SKM-1 (cell line): ENCODE results near the gene FEZF2.

Experiments
- DNase-seq: peaks from one replicate; lab custom pipeline; 2025; ENCODE audit not compliant: unreplicated experiment; lab: John Stamatoyannopoulos, UW

The FEZF2 gene

DNA sequence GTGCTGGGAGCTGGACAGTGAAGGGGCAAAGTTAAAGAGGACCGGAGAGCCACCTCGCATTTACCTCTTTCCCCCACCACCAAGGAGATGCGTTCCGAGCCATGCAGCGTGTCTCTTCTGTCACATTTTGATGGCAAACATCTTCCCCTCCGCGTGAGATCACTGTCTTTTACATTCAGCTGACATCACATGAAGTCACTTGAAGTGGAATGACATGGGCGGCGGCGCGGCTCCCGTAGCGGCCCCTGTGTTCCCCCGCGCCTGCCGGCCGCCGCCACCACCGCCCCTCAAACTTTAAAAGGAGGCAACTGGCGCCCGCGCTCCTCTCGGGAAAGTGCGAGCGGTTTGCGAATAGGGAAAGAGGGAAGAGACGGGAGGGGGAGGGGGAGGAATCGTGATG is at the start of gene FEZF2:
TSS of gene FEZF2 (minus strand) at position 336 of the 400 bp plus-strand sequence. CDS start 682 bp downstream, outside the sequence.
- no peak for DNase-seq

DNA sequence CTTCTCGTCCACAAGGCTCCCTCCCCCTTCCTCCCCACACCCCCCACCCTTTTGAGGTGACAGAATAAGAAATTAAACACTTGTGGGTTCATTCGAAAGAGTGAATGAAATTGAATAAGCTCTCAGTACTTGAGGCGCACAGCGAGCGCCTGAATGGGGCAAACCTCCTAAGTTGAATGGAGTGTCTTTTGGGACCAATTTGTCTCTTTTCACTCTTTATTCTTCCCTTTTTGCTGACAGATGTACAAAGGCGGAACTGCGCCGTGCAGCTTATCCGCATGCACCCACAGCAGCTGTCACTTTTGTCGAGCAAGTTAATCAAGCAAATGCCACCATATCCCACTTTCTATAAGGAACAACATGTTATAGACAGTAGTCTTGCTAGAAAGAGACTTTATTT is 47.9 kb upstream of the FEZF2 start:
- no peak for DNase-seq

DNA sequence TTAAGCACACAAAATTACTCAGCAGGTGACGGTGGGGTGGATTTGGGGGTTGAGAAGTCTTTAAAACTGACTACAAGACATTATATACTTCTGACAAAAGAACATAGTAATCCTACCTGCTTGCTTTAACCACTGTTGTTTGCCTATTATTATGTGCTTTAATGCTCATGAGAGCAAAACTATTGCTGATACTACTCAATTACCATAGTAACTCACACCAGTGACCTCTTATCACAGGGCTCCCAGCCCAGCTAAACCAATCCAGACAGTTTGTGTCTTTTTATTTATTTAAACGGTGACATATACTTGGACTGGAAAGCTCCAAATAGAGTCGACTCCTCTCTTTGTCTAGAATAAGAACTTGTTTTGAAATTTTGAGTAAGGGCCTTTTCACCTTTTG is 42.8 kb upstream of the FEZF2 start:
- DNase-seq, result no peak

GRCh38 chr3:62415312-62415801 is 42.0 kb upstream of the FEZF2 start:
- no peak for DNase-seq

DNA sequence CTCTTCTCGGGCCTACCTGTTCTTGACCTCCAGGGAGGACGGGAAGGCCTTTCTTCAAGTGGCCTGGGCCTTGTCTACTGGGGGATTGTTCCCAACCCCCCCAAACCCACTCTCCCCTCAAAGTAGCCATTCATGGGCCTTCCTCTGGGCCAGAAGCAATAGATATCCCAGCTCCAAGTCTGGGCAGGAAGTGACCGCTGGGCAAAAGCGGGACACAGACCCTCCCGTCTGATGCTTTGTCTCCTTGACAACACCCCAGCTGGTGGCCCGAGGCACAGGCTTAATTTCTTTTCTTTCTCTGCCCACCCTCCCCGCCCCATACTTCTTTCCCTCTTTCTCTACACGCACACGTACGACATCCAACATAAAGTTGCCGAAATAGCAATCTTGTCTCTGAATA is 41.4 kb upstream of the FEZF2 start:
- DNase-seq, result no peak

GRCh38 chr3:62413687-62414086 is 40.3 kb upstream of the FEZF2 start:
- no peak for DNase-seq

DNA sequence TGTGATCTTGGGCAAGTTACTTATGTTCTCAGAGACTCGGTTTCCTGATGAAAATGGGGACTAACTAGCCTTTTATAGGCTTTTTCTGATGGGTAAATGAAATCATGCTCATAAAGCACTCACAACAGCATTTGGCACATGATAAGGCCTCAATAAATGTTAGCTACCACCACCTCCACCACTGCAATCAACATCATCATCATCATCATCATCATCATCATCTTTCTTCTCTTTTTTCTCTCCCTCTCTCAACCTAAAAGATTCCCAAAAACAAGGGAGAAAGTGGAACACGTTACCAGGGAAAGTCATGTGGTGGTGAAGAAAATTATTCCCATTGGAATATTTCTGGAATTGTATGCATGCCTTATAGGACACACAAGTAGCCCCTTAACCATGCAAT is 33.6 kb upstream of the FEZF2 start:
- DNase-seq, result no peak

DNA sequence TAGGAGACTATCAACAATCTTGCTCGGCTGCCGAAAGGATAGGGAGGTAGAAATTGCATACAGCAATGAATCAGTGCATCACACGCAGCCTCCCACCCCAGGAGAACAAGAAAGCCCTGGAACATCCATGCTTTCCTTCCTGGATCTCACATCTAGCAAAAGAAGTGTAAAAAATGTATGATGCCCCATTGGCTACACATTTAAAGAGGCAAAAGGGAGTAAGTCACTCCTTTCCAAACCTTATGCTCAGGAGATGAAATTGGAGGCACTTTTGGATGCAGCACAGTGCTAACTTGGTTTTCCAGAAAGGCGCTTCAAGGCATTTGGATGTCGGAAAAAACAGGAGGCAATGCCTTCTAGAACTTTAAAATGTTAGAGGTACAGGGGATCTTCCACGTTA is 32.2 kb upstream of the FEZF2 start:
- DNase-seq, result no peak

GRCh38 chr3:62405135-62405534 is 31.8 kb upstream of the FEZF2 start:
- DNase-seq, result no peak

DNA sequence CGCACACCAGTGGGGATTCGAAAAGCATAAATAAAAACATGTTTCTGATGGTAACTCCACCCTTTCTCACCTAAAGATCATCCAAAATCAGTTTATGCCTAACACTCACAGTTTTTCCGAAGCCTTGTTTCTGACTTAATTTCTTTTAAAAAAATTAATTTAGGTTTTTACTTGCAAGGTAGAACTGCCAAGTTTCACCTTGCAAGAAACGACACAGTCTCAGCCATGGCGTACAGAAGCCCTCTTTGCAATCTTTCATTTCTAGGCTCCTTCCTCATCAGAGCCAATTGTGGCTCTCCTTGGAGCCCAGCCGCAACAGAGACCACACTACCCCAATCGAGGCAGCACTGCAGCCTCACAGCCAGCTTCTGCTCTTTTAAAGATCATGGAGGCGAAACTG is 31.0 kb upstream of the FEZF2 start:
- DNase-seq, result no peak

DNA sequence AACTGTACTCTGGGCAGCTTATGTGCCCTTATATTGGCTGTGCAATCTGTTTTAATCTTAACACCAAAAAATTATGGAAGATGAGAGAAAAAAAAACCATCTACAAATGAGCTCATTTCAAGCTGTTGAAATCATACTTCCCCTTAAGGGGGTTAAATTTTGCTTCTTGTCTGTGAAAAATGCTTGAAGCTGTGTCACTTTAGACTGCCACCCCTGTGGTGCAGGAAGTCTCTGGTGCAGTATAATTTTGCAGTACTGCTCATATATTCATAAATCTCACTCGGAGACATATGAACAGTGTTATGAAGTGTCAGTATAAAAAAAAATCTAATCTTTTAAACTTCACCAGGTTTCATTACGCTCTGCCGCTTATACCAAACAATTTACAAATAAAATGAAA is 30.4 kb upstream of the FEZF2 start:
- DNase-seq, result no peak

- DNase-seq, result no peak
Observed at GRCh38 chr3:62392626-62393292, 19.4 kb upstream of the FEZF2 start.

DNA sequence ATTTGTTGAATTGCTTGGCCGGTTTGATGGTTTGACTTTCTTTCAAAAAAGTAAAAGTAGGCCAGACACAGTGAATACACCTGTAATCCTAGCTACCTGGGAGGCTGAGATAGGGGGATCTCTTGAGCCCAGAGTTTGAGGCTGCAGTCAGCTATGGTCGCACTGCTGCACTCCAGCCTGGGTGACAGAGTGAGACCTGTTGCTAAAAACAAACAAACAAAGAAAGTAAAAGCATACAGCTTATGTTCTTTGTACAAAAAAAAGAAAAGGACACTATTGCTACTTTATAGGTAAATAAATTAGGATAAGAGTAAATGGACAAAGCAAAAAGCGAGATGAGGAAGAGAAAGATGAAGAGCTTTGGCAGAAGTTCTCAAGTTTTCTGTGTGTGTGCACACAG is 13.9 kb upstream of the FEZF2 start:
- DNase-seq, result no peak

- no peak for DNase-seq
Observed at GRCh38 chr3:62379321-62379798, 6.0 kb upstream of the FEZF2 start.

DNA sequence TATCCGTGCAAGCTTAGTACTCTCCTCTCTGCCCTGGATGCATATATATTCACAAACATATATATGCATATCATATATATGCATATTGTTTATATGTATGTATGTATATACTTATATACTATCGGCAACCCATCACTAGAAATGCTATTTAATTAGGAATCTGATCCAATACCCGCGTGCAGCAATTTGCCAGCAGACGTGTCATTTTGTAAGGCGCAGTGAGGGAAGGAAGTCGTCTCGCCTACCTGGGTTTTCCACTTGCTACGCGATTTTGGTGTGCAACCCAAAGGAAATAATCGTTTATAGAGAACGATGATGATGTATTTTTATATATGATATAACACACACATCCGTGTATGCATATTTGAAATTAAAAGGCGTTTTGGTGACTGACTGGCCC is 5.6 kb upstream of the FEZF2 start:
- no peak for DNase-seq

DNA sequence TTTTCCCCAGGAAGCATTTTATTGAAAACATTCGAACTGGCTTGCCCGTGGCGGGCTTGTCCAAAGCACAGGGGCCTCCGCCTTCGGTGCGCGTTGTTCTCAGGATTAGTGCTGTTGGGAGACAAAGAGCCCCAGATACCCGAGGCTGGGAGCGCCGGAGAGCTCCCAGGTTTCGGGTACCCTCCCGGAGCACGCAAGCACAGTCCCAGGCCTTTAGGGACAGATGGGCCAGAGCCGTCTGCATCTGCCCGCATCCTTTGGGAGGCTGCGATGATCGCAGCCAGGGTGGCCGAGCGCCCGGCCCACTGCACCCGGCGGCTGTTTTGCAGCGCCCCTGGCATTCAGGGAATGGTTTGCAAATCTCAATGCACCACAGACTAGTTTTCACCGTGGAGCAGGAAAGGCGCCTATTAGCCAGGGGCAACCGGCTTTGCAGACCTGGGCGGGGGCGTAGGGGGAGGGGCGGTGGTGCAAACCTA is 5.0 kb upstream of the FEZF2 start:
- no peak for DNase-seq

GRCh38 chr3:62376906-62377877 is 3.8 kb upstream of the FEZF2 start:
- DNase-seq, result no peak

DNA sequence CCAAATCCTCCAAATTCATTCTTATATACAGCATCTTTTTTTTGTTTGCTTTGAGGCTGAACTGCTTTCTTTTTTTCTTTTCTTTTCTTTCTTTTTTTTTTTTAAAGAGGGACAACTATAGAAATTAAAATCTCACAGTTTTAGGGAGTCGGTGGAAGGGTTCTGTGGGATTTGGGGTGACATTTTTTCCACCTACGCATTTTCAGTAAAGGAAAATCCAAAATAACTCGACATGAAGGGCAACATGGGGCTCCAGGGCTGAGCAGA is 3.0 kb upstream of the FEZF2 start:
- no peak for DNase-seq

GRCh38 chr3:62375655-62376453 is 2.5 kb upstream of the FEZF2 start:
- DNase-seq, result no peak

DNA sequence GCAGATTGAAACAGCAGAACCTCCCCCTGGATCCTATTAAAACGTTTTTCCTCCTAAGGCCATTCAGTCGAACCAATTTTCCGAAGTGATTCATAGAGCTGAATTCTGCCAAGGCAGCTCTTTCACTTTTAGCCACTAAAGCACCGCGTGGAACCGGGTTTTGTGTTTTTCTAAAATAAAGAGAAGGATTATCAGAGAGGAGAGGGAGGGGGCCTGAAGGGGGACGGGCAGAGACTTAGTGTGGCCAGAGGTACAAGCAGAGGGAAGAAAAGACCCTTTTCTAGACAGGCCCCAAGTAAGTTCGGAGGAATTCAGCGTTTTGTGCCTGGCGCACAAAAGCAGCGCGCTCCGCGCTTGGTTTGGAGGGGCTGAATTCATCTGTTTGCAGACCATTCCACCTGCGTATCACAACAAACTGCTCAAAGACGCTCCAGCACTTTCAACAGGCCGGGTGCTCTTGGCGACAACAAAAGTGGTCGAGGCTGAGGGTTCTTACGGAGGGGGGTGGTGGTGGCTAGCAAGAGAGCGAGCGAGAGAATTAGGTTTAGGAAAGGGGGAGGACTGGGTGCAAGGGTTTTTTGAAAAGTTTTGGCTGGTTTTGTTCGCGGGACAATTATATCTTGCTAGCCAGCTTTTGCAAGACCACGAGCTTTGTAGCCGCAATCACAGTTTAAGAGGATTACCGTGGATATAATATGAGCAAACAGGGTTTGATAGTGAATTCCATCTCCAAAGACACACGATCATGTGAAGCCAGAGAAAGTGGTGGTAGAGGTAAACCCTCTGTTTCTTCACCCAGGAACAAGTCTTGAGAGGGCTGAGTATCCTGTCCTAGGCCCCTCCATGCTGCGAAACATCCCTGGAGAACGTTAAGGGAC is 1.2 kb upstream of the FEZF2 start:
- DNase-seq, result no peak
